ENCODE data around the gene SPDEF.

Gene SPDEF

DNA sequence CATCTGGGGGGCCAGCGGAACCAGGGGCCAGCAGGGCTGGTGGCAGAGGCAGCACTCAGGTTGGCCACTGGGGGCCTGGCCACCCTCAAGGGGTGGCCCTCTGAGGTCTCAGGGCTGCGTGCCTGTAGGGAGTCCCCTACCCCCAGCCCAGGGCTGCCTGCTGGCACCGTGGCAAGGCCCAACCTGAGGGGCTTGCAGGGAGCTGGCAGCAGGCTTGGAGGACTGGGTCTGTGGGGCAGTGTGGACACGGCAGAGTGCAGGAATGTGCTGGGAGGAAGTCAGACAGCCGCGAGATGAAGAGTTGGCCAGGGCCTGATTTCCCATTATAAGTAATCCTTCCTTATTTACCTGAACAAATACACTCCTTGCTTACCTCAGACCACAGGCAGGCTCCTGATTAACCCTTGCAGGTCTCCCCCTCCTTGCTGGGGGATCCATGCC is at the start of gene SPDEF:
Gene SPDEF (minus strand): TSS at position 299 of the 441 bp plus-strand sequence. CDS start 11,874 bp downstream, outside the sequence.
- no peak for DNase-seq (ENCODE audit: low read depth in 2 of 2)

DNA sequence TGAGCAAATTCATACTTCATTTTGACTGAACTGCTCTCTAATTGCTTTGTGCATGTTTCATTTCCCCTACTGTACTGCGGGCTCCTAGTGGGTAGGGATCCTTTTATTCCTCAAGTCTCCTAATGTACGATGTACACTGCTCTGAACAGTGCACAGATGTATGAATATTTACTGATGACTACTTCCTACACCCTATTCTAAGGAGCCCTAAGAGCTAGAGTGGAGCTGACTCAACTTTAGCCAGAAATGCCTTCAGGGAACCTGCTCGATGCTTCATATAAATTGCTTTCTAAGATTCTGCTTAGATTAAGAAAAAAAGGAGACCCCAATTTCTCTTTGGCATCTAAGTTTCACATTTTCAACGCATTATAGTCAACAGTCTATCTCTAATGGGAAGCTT is 47.6 kb upstream of the SPDEF start:
- no peak for DNase-seq (ENCODE audit: low read depth in 2 of 2)

DNA sequence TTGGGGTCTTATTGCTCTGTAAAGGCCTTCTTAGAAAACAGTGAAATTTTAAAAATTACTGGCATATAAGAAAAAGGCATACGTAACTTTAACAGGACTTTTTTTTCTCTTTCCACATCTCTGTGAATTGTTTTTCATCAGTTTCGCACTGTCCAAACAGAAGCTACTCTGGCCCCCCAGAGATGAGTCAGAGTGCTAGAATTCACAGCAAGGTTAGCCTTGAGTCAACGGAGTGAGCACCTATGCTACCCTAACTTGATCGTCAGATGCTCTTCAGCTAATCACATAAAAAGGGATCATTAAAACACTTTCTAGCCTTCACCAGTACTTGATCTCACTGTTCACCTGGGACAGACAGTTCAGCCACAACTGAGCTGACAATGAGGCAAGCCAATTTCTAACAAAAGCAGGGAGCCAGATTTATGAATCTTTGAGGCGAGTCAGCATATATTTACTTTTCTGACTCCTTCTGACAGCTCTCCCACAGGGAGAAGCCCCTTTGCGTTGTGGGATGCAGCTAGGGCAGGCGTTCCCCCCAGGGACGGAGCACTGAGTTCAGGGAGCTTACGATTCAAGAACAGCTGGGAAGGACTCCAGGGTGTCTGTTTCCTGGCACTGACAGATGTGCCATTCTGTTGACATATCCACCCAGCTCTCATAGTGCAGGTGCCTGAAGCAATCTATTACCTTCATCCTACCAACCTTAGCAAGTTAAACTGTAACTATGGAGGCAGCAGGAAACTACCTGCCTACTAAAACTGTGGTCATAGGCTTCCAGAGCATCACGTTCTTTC is 46.4 kb upstream of the SPDEF start:
- DNase-seq (ENCODE audit: low read depth in 2 of 2) = no peak

DNA sequence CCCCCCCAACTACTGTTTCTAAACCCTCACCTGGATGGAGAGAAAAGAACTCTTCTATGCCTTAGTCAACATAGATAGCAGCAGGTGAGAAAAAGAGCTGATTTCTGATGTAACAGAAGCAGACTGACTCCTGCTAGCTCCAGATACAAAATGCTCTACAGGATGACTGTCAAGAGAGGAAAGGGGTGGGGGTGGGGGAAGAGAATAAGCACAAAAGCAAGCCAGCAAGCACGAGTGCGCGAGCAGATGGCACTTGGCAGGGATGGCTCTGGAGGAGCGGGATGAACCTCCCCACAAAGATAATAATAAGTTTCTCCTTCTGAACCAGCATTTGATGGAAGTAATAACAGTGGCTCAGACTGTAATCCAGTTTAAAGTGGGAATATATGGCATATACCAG is 45.6 kb upstream of the SPDEF start:
- no peak for DNase-seq (ENCODE audit: low read depth in 2 of 2)

DNA sequence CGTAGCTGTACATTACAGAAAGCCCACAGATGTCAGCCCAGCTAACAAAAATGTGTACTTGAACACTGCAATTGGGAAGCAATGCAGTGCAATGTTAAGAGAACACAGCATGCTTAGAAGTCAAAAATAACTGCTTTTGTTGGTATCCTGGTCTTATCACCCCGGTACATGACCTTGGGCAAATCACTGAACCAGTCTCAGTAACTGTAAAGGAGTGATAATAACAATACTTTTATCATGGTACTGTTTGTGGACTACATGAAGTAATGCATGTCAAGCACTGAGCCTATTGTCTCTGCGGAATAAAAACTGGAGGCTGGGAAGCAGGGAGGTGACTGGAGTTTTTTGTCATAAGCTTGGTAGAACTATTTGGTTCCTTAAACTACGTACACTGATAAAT is 44.7 kb upstream of the SPDEF start:
- DNase-seq (ENCODE audit: low read depth in 2 of 2) = no peak

DNA sequence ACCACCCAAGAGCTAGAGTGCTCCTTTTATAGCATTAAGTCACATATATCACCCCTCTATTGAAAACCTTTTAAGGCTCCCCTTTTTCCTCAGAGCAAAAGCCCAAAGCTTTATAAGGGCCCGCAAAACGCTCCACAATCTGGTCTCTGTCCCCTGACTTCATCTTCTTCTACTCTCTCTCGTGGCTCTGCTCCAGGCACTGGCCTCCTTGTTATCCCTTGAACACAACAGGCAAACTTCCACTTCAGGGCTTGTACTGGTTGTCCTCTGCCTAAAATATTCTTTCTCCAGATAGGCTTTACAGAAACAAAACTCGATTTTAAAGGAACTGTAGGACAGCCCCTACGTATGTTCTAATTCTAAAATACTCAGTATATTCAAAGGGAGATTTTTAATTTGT is 44.0 kb upstream of the SPDEF start:
- no peak for DNase-seq (ENCODE audit: low read depth in 2 of 2)

DNA sequence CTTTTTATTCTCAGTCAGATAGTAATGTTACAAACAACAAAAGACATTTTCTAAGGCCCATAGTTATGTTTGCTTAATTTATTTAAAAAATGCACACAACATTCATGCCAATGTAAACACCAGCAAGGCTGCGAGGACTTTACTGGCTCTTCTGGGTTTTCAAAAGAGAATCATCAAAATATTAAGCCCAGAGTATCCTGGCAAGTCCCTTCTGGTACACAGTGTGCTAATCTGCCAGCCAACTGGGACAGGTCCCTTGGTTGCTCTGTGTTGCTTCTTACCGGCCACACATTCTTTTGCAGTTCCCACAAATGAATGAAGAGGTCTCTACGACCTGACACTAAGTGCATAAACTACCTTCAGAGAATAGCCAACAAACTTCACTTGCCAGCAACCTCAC is 42.6 kb upstream of the SPDEF start:
- DNase-seq (ENCODE audit: low read depth in 2 of 2) = no peak

DNA sequence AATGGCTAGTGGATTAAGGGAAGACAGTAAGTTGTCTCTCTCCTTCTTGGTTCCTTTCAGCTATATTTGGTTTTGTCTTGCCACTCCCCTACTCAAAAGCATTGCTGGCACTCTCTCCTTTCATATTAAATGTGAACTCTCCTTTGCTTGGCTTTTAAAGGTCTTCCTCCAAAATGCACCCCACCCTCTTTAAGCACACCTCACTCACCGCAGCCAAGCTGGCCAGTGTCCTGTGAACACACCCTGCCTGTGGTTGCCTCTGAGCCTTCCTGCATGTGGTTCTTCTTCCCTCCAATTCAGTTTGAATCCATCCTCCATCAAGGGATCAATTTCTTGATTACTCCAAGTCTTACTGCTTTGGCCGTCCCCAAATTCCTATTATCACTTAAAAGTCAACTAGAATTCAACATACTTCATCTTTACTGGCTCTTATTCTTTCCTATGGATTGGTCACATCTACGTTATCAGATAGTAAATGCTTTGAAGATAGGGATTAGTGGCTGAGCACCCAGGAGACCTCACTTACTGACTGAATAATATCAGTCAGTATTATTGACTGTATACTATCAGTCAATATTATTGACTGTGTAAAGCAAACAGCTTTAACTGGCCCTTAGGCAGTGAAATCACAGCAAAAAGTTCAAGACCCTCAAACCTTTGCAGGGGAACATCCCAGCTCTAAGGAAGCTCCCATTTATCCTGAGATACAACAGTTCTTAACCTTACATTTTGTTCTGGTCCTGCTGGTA is 41.6 kb upstream of the SPDEF start:
- no peak for DNase-seq (ENCODE audit: low read depth in 2 of 2)

DNA sequence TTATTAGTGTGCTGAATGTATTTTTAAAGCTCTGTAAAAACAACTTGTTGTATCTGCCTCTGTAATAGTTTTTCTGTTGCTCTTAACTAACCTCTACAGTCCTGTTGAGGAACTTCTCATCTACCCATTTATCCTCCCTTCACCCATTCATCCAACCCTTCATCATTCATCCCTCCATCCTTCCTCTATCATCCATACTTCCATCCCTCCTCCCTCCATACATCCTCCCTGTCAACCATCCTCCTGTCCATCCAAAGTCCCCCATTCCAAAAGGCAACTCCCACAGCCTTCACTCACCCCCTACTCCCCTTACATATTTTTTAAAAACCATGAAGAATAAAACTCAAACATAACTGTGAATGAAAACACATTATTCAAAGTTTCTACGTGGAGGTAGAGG is 40.7 kb upstream of the SPDEF start:
- DNase-seq (ENCODE audit: low read depth in 2 of 2) = no peak

DNA sequence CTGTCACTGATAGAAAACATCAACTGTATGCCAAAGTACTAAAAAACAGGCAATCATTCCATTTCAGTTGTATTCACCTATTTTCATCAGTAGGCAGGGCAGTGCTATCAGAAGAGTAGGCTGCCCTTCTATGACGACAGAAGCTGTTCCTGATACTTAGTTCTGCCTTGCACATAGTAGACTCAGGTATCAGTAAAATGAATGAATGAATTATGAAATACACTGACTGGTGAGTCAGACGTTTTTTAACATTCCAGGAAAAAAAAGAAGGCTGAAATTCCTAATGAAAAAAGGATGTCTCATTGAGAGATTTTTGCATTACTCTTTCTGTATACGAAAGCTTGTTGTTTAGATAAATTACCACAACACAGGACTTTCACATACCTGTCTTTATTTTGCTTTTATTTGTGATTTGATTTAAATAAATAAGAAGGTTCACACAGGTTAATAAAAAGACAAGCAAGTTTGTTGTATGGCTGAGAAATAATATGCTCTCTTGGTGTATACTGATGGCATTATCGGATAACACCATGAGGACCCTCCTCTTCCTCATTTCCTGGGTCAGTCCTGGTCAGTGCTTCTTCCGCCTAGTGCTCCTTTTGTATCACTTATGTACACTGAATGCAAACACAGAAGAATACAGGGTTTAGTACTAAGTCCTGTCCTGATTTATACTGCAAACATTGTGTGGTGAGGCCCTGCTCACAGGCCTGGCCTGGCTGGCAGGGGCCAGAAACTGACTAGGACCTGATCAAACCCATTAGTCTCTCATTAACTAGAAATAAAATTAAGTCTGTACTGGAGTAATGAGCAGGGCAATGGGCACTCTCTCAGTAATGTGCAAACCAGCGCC is 39.4 kb upstream of the SPDEF start:
- DNase-seq (ENCODE audit: low read depth in 2 of 2) = no peak

DNA sequence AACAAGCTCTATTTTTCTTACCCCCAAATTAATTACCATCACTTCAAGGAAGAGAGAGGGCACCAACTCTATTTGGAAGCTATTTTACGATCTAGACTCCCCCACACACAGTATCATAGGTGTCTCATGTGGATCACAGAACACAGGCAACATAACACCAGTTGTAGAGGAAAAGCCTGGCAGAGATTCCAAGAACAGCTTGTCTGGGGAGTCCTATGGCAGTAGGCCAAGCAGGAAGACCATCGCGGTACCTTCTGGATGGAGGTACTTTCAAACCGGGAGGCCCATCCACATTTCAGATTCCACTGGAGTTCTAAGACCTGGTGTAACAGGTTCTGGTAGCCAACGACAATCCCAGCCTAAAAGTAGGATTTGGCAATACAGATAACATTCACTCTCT is 37.6 kb upstream of the SPDEF start:
- no peak for DNase-seq (ENCODE audit: low read depth in 2 of 2)

DNA sequence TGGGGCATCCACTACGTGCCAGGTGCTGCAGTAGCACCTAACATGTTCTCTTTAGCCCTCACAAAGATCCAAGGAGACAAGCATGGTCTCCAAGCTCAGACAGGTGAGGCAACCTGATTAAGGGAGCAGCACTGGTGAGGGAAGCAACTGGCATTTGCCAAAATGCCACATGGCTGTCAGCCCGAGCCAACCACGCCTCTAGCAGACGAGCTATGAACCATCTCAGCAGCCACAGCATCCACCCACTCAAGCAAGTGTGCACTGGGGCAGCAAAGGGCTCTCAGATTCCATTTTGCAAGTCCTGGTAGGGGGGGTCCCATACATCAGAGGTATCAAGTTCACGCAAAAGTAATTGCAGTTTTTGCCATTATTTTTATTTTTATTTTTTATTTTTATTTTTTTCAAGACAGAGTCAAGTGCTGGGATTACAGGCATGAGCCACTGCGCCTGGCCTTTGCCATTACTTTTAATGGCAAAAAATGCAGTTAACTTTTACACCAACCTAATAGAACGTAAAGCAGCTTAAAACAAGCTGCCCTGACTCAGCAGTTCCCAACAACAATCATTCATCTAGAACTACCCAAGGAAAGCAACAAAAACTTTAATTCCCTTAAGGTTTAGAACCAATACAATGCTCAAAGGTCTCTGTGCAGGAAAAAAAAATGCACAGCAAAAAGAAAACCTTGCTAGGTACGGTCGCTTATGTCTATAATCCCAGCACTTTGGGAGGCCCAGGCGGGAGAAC is 36.3 kb upstream of the SPDEF start:
- no peak for DNase-seq (ENCODE audit: low read depth in 2 of 2)

DNA sequence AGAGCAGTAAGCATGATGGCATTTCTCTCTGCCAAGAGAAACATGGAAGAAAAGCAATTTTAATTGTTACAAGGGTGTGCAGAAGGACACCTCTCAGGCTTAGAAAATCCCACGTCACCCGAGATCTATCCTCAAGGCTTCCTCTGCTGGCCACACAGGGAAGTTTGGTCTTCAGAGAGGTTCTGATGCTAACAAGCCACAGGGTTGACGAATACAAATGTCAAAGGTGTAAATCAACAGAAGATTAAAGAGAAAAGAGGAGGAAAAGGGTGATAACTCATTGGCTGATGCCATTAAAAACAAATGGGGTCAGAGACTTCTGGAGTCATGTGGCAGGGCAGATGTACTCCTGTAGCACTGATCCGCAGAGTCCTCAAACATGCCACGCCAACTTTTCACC is 33.6 kb upstream of the SPDEF start:
- no peak for DNase-seq (ENCODE audit: low read depth in 2 of 2)

DNA sequence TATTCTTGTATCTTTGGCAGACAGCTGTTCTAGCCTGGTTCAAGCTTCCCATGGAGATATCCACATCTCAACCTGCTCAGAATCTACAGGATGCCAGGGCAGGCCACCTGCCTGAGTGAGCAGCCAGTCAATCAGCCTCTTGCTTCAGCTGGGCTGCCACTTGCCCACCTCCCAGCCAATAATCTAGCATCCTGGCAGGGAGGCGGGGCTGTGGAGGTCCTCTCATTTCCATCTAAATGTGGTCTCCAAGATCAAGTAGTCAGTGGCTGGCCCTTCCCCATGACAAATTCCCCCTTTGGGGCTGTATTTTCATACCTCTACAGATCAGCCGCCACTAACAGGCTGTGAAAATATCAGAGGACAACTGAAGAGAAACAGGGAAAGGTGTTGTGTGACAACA is 33.0 kb upstream of the SPDEF start:
- DNase-seq (ENCODE audit: low read depth in 2 of 2) = no peak

DNA sequence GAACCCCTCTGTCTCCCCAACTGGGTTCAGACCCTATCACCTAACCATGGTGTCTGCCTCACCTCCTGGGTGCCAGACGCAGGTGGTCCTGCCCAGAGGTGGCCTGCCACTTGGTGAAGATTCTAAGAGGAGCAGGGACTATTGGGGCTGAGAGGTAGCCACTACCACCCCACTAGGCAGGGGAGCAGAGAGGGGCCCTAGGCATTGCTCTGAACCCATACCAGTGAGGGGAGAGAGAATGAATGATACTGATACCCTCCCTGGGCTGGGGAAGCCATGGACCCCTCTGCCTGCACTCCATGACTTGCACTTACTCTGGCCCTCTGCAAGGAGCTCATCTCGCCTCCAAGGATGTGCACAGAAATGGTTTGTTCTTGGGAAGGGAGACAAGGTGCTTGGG is 31.7 kb upstream of the SPDEF start:
- DNase-seq (ENCODE audit: low read depth in 2 of 2) = no peak

DNA sequence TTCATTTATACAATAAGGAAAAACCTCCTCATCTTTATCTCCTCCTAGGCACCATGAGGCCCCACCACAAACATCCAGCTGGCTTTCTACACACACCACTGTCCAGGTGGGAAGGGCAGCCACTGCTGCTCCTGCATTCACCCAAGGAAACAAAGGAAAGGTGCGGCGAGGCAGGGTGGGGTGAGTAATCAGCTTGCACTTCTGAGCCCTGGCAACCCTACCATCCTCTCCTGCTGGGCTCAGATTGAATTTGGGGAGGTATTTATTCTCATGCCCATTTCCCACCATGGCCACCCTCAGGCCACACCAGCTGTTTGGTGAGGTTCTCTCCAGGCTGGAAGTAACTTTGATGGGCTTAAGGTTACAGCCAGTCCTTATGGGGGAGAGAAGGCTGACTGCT is 31.2 kb upstream of the SPDEF start:
- no peak for DNase-seq (ENCODE audit: low read depth in 2 of 2)

DNA sequence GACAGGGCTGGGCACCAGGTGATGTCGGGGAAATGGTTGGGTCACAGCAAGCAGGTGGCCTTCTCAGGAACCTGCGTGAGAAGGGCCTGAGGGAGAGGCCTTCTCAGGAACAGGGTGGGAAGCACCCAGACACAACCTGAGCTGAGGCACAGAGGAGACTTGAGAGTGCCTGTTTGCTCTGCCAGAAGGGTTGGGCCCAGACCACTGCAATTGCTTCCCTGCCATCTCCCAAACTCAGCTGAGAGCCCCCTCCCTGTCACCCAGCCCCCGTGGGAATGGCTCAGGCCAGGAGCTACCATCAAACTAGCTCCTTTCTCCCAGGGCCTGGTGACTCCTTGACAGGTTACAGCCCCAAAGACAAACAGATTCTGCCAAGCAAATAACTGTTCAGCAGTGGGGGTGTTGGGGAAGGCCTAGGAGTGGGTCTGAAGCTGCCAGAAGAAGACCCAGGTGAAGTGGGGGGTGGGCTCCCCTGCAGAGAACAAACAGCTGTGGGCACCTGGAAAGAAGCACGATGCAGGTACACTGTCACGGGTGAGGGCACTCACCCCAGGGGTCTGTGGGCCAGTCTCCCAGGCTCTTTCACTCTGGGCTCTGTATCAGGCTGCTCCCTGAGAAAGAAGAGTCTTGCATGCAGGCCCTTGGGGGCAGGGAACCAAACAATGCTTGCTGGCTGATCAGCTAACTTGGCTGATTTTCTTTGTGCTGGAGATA is 30.4 kb upstream of the SPDEF start:
- no peak for DNase-seq (ENCODE audit: low read depth in 2 of 2)

DNA sequence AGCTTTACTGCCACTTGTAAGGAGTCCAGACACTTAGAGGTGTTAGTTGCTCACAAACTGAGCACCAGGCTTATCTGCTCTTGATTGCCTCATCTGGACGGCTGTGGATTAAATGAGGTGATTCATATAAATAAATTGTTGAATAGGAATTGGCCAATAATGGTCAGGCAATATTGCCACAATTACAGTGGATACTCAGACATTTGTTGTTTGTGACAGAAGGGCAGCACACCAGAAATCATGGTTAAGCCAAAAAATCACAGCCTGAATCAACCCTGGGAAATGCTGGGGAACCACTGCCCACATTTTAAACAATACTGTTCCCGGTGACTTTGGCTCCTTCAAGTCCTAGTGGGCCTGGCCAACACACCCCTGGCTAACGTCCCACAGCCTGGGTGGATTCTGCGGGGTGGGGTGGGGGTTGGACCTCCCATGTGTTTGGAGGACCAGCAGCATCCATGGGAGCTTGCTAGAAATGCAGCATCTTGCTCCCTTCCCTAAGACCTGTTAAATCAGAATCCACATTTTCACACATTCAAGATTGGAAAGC is 29.5 kb upstream of the SPDEF start:
- DNase-seq (ENCODE audit: low read depth in 2 of 2) = no peak

DNA sequence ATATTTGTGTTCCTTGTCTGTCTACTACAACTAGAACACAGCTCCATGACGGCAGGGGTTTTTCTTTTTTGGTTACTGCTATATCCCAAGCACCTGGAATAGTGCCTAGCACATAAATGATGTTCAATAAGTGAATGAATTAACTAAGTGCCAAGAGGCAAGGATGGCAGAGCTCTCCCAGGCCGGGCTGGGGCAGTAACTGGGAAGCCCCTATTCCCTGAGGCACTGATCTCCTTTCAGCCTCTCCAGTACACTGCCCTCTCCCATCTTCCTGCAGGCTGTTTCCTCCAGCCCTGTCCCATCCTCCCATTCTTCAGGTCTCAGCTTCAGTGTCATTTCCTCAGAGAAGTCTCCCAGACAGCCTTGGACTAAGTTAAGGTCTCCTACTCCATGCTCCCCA is 29.0 kb upstream of the SPDEF start:
- no peak for DNase-seq (ENCODE audit: low read depth in 2 of 2)

DNA sequence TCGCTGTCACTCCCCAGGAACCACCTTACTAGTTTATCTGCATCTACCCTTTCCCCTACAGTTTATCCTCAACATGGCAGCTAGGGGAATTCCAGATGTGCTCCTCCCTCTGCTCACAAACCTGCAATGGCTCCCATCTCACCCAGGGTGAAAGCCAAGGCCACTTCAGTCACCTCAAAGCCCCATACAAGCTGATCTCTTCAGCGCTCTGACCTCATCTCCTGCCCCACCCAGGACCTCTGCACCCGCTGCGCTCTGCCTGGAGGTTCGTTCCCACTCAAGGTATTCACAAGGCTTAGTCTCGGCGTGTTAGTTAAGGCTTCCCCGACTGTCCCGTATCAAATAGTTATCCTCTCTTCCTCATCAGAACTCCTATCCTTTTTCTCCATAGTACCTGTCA is 28.6 kb upstream of the SPDEF start:
- no peak for DNase-seq (ENCODE audit: low read depth in 2 of 2)

Measured in stimulated activated CD4-positive, alpha-beta T cell treated with anti-CD3 and anti-CD28 coated beads, Interleukin-1b, Interleukin-23, amount 100 ng/mL, for 4 hours (primary cell).